Esophagus squamous epithelium (tissue), 5 donors: ENCODE measurements around the gene SYF2. TPM values are rescaled to one million over a fixed set of nuclear protein-coding genes. Genes with fewer than 3 reads are reported as not detected.

Source experiments
- DNase-seq: peaks from one replicate; lab custom pipeline; 2025; lab: John Stamatoyannopoulos, UW
- H3K27ac ChIP-seq, 4 donors: fragments of 200-600 bp; sonication (generic); one replicate each; pipeline ENCODE4 v1.5.1; 2016 to 2019; ENCODE audit warnings: mild to moderate bottlenecking in 1 of 4
- H3K27me3 ChIP-seq, 4 donors: fragments of 200-600 bp; sonication (generic); 1 replicate in 3 of 4; 2 replicates in 1 of 4; pipeline versions ENCODE4 v1.5.1 to v1.6.0; 2017 to 2021; ENCODE audit warnings: antibody characterized with exemption in 1 of 4
- H3K36me3 ChIP-seq, 3 donors: fragments of 200-600 bp; sonication (generic); one replicate each; pipeline ENCODE4 v1.5.1; 2016 to 2019
- H3K4me1 ChIP-seq, 3 donors: fragments of 200-600 bp; sonication (generic); one replicate each; pipeline ENCODE4 v1.5.1; 2017 to 2019
- H3K4me3 ChIP-seq, 4 donors: fragments of 200-600 bp; sonication (generic); 1 replicate in 3 of 4; 2 replicates in 1 of 4; pipeline ENCODE4 v1.5.1; 2016 to 2019; ENCODE audit warnings: mild to moderate bottlenecking in 2 of 4, moderate library complexity in 1 of 4
- H3K9me3 ChIP-seq, 3 donors: fragments of 200-600 bp; sonication (generic); one replicate each; pipeline ENCODE4 v1.5.1; 2016 to 2019
- CTCF ChIP-seq, 6 experiments: fragments of 450-650 bp in 4 of 6; fragments of 200-600 bp in 2 of 6; sonication (generic) in 2 of 6; IDR thresholded peaks; one replicate each; pipeline ENCODE4 v1.5.1; 2016 to 2019; ENCODE audit warnings: antibody characterized with exemption in 6 of 6, mild to moderate bottlenecking in 4 of 6, moderate library complexity in 4 of 6
- POLR2A ChIP-seq, 4 donors: fragments of 450-650 bp; IDR thresholded peaks; one replicate each; pipeline ENCODE4 v1.6.1; 2017; ENCODE audit warnings: antibody characterized with exemption in 4 of 4, mild to moderate bottlenecking in 4 of 4, moderate library complexity in 3 of 4
- WGBS, 2 donors: methylation state at CpG; one replicate each; pipeline ENCODE4 v1.1.5; 2018; 5-methylcytosine and 5-hydroxymethylcytosine counted together
- intact Hi-C: fragments of 100-400 bp; cut with DNase I; formaldehyde crosslinking; loops from one replicate; pipeline ENCODE4 v1.15.0; 2022
- total RNA-seq, 4 donors: library from RNA; depleted of rRNA; stranded (reverse); fragments of >200 nt; gene quantifications; one replicate each; pipeline ENCODE4 v1.1.0, GENCODE V29; 2016
- donor health status: DM: yes; HTN: yes; CAD: no.

SYF2 gene
- total RNA-seq, 4 donors from 2014 or later = 14.5 to 53.2 (median 37.1) TPM

DNA sequence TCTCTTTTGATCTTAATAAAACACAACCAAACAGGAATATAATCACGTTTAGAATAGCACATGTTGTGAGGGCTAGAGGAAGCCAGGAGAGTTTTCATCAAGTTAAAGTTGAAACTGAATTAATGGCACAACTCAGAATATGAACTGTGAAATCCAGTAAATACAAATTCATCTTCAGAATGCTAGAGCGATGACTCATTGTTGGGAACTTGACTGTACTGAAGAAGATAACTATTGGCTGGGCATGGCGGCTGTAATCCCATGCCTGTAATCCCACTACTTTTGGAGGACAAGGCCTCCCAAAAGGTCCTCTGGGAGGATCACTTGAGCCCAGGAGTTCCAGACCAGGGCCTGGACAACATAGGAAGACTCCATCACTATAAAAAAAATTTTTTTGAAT lies 8.8 kb downstream of the SYF2 start:
- 74 to 79% methylated on average over 3 of the region's 3 CpGs for WGBS, 2 donors
- Histone ChIP-seq H3K27ac (no peak overlapping the region), H3K4me3 (no peak overlapping the region), H3K36me3 (peaks cover 13 to 96% (median 54%) of the 10 kb centered on the region in 3 donors), H3K27me3 (no peaks in the 10 kb centered on the region), H3K9me3 (no peaks in the 10 kb centered on the region), H3K4me1 (no peaks in the 10 kb centered on the region)
- intact Hi-C loops = no loop called here
- no peak for TF ChIP-seq POLR2A (IDR thresholded peaks at IDR 0.05)
- no peak for TF ChIP-seq CTCF (IDR thresholded peaks at IDR 0.05)
- DNase-seq = no peak

- DNase-seq = no peak
- H3K27ac ChIP-seq = no peak overlapping the region
- H3K4me3 ChIP-seq = no peak overlapping the region
- no peaks in the 10 kb centered on the region for H3K9me3 ChIP-seq
- peaks cover 9 to 87% (median 47%) of the 10 kb centered on the region in 3 donors for H3K36me3 ChIP-seq
- TF ChIP-seq POLR2A (IDR thresholded peaks at IDR 0.05) (no peak), CTCF (IDR thresholded peaks at IDR 0.05) (no peak)
- WGBS, 2 donors = 91 to 95% methylated on average over 4 of the region's 4 CpGs
- H3K4me1 ChIP-seq = no peaks in the 10 kb centered on the region
- intact Hi-C loops = no loop called here
- H3K27me3 ChIP-seq = no peaks in the 10 kb centered on the region
Observed at GRCh38 chr1:25222606-25223005, 9.7 kb downstream of the SYF2 start.

DNA sequence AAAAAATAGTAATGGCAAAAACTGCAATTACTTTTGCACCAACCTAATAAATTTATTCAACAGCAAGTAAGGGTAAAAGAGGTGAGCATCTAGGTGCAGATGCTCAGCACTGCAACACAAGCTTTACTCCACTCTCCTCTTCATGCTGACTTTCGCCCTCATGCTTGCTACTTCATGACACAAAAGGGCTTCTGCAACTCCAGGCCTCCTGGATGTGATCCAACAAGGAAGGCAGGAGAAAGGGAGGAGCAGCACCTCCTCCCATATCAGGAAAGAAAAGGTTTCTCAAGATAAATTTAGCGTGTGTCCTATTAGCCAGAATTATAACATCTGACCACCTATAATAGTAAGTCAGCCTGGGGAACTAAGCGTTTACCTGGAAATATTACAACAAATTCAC lies 11.6 kb downstream of the SYF2 start:
- WGBS, 2 donors = 88 to 91% methylated on average over 3 of the region's 3 CpGs
- Histone ChIP-seq H3K9me3 (no peaks in the 10 kb centered on the region), H3K4me3 (no peak overlapping the region), H3K27ac (no peak overlapping the region), H3K36me3 (peaks cover 5 to 68% (median 30%) of the 10 kb centered on the region in 3 donors), H3K4me1 (no peaks in the 10 kb centered on the region), H3K27me3 (no peaks in the 10 kb centered on the region)
- no peak for DNase-seq
- TF ChIP-seq CTCF (IDR thresholded peaks at IDR 0.05) (no peak), POLR2A (IDR thresholded peaks at IDR 0.05) (no peak)
- intact Hi-C loops = no loop called here

- H3K4me1 ChIP-seq = no peaks in the 10 kb centered on the region
- intact Hi-C loops = no loop called here
- H3K9me3 ChIP-seq = no peaks in the 10 kb centered on the region
- TF ChIP-seq POLR2A (IDR thresholded peaks at IDR 0.05) = no peak
- no peak for TF ChIP-seq CTCF (IDR thresholded peaks at IDR 0.05)
- no peak for DNase-seq
- peaks cover 5 to 59% (median 22%) of the 10 kb centered on the region in 3 donors for H3K36me3 ChIP-seq
- no peak overlapping the region for H3K27ac ChIP-seq
- H3K4me3 ChIP-seq = no peak overlapping the region
- H3K27me3 ChIP-seq = no peaks in the 10 kb centered on the region
- 84 to 91% methylated on average over 9 of the region's 9 CpGs for WGBS, 2 donors
Observed at GRCh38 chr1:25219661-25220251, 12.5 kb downstream of the SYF2 start.

- Histone ChIP-seq H3K27me3 (no peaks in the 10 kb centered on the region), H3K4me1 (no peaks in the 10 kb centered on the region), H3K27ac (no peak overlapping the region), H3K36me3 (peaks cover 0 to 38% (median 8%) of the 10 kb centered on the region in 3 donors), H3K4me3 (no peak overlapping the region), H3K9me3 (no peaks in the 10 kb centered on the region)
- intact Hi-C loops = no loop called here
- DNase-seq = no peak
- 78 to 86% methylated on average over 8 of the region's 8 CpGs for WGBS, 2 donors
- TF ChIP-seq CTCF (IDR thresholded peaks at IDR 0.05) = no peak
- TF ChIP-seq POLR2A (IDR thresholded peaks at IDR 0.05) = no peak
Observed at GRCh38 chr1:25217598-25218232, 14.6 kb downstream of the SYF2 start.
